Dedifferentiated amniotic fluid mesenchymal stem cell (primary cell): ENCODE results near the gene HPGD.
"Not testable (repeated sequence)": the region's sequence is repeated elsewhere in the genome, so short reads cannot be mapped to it uniquely, and the experiment has no call there.

ENCODE experiments used
- DNase-seq: peaks from one replicate; pipeline ENCODE4 v3.0.0-alpha.2; 2016; ENCODE audit errors: extremely low spot score

HPGD gene

DNA sequence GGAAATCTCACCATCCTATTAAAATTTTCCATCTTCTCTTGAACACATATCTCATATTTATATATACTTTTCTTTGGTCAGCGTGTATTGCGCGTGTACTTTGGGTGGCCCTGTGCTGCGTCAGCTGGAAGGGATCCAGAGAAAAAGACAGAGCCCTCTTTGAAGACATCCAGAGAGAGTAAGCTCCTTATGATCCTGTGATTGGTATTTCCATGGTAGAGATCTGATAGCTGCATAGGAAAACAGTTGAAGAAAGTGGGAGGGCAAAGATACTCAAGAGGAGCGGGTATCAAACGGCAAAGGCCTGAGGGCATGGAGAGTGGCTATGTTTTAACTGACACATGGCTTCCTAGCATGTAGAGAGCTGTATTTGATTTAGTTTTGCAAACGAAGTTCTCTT, 4.4 kb upstream of the HPGD start:
- no peak for DNase-seq

- DNase-seq, result no peak
Measured at GRCh38 chr4:174524242-174524641, 2.0 kb upstream of the HPGD start.

- no peak for DNase-seq
Measured at GRCh38 chr4:174523025-174523693, 871 bp upstream of the HPGD start.

- DNase-seq, result no peak
Measured at GRCh38 chr4:174521800-174522182, 497 bp downstream of the HPGD start.

GRCh38 chr4:174520660-174521059, 1.6 kb downstream of the HPGD start:
- no peak for DNase-seq

DNA sequence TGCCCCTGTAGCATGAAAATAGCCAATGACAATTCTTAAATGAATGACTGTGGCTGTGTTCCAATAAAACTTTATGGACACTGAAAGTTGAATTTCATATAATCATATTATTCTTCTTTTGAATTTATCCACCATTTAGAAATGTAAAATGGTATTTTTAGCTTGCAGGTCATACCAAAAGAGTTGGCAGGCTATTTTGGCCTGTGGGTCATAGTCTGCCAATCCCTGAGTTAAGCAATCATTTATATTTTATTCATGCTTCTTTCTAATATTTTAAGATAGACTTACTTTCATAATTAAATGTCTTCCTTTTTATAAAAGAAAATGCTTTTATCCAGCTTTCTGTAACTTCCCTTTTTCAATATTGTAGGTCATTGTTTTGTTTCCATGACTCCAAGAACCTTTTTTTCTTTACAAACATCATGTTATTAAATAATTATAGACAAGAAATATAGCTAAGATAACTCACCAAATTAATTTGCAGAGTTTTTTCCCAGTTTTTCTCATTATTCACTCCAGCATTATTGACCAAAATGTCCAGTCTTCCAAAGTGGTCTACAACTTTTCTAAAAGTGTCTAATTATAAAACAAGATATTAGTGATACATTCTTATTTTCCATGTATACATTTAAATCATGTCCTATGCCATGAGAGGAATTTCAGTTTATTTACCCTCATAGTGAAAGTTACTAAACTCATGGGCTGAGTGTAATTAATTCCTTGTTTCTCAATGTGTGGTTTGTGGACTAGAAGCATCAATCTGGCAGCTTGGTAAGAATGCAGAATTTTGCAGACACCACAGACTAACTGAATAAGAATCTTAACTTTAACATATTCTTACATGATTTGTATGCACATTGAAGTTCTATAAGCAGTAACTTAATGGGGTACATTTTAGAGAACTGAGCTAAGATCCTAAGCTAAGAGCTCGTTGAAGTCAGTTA, 4.5 kb downstream of the HPGD start:
- no peak for DNase-seq

DNA sequence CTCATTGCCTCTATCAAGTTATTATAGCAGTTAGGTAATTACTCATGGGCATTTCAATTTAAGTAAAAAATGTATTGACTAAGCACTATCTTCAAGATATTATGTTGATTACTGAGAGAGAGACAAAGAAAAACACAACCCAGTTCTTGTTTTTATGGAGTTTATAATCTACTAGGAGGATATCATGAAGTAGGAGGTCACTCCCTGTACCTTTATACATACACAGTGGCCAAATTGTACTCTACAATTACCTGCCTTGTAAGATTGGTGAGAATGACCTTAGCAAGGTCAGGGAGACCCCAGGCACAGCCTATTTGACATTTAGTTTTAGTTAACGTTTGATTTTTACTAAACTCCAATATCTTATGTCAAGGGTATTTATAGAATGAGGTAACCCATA, 5.5 kb downstream of the HPGD start:
- DNase-seq, result no peak

DNA sequence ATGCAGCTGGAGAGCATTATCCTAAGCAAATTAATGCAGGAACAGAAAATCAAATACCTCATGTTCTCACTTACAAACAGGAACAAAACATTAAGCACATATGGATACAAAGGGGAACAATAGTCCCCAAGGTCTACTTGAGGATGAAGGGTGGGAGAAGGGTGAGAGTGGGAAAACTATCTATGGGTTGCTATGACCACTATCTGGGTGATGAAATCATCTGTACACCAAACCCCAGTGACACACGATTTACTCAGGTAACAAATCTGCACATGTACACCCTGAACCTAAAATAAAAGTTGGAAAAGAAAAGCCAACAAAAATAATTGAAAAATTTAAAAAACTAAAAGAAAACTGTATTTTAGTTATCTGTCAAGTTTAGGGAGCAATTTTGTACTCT, 5.9 kb downstream of the HPGD start:
- DNase-seq, result no peak

GRCh38 chr4:174512745-174513144, 9.5 kb downstream of the HPGD start:
- no peak for DNase-seq

- DNase-seq, result no peak
Measured at GRCh38 chr4:174505892-174506291, 16.4 kb downstream of the HPGD start.

DNA sequence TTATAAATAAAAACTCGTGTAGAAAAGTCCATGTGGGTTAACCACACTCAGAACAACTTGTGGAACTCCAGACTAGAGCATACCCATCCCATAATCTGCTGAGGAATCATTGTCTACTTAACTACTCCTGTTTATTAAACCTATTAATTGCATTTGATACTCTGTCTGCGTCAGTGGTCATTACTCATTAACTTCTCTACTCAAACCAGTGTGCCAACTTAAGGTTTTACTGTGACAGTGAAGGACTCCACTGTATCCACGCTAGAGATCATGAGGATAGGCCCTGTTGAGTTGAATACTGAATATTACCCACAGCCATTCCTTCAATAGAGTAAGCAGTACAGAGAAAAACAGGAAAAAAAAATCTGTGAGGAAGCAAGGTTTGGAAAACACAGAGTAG, 17.3 kb downstream of the HPGD start:
- no peak for DNase-seq

DNA sequence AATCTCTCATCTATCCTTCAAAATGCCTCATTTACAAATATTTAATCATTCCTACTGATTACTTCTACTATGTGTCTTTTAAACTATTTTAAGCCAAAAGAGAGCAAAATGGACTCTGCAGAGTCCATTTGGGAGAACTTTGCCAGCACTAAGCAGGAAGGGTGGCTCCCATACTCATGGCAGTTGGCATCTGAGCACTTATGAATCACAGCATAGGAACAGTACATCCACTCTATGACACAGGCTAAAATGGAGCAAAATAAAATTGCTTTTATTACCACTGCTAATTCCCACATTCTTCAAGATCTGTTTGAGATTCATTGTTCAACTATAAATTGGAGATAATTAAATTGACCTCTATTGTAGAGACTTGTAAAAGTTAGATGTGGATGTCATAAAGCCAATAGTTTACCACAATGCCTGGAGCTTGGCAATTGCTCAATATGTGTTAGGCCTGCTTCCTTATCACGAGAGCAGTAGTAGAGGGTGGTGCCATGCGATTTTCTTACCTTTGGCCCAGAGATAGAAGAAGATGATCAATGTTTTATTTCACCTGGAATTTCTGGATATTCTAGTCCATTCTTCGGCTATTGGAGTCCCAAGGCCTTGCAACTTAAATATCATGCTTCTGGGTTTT, 19.1 kb downstream of the HPGD start:
- peak; percentile 19 for DNase-seq

DNA sequence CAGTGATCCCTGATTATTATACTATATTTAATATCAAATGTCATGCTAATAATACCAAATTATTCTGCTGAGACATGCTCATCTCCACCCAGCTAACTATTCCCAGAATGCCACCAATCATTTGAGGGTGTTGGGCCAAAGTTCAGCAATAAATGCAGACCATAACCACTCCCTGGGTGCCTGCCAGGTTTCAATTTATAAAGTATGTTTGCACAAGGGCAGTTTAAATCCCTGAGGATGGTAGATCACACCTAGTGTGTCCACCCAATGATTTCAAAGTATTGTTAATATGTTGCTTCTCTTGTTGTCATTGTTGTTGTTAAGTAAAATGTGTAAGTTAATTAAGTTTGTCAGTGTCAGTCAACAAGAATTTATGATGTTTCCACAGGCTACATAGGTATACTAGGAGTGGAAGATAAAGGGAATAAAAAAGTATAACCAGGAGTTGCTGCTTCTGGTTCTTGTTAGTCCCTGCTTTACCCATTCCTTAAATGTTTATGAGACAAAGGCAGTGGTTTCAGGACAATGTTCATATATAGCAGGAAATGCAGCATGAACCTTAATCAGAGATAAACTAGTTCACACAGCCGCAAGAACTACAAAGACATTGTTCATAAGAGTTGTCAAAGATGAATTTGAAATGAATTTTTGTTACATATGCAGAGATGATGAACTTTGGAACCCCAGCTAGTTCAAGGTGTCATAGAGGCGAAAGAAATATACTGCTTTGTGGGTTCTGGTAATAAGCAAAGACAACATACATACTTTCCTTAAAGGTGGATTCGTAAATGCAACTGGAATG, 25.5 kb downstream of the HPGD start:
- DNase-seq, result no peak

GRCh38 chr4:174495626-174496025, 26.7 kb downstream of the HPGD start:
- DNase-seq, result no peak

- no peak for DNase-seq
Measured at GRCh38 chr4:174494726-174495125, 27.6 kb downstream of the HPGD start.

DNA sequence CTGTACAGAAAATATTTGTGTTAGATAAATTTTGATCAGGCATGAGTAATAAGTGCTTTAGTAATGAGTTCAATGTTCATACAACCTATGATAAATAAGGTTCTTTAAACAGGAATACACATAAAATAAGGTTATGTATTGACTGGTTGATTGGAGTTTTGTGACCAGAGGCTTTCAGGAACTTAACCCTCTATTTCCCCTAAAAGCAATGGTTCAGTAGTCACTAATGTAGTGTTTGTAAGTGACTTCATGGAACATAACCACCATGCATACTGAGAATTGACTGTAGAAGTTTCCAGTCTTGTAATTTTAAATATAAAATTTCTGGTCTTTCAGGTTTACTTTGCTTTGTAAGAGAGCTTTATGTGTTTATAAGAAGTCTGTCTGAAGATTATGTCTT, 28.1 kb downstream of the HPGD start:
- no peak for DNase-seq

DNA sequence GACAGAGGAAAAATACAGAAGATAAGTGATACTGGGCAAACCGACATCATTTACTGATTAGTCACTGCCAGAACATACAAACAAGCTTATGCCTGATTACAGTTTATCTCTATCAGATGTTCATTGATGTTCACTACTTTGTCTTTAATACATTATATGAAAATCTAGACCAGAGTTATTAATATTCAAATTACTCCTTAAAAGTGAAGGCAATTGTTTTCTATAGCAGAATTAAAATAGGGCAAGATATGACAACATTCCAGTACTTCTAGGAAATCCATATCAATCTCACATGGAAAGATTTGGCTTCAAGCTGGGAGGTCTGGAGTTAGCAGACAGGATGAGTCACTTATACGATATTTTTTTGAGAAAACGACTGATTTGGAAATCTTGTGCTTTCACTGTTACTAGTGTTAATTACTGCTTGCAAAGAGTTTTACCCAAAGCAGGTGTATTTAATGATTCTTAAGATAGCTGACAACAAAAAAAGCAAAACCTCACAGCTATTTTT, 31.8 kb downstream of the HPGD start:
- peak; percentile 30 for DNase-seq

GRCh38 chr4:174488368-174488767, 33.9 kb downstream of the HPGD start:
- not testable (repeated sequence) for DNase-seq

DNA sequence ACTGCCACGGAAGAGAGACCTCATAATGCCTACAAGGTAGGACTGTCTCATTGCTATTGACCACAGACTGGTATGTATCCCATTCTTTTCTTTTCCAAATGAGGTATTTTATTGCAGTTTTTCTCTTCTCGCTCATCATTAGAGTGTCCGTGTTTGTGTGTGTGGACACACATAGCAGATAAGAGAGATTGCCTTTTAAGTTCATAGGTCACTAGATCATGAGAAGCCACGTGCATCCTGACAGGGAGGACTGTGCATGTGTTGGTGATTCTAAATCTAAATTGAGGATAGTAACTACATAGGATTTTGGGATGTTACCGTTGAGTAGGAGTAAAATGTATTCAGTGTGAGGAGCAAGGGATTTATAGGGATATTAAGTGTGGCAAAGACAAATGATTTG, 37.3 kb downstream of the HPGD start:
- no peak for DNase-seq

DNA sequence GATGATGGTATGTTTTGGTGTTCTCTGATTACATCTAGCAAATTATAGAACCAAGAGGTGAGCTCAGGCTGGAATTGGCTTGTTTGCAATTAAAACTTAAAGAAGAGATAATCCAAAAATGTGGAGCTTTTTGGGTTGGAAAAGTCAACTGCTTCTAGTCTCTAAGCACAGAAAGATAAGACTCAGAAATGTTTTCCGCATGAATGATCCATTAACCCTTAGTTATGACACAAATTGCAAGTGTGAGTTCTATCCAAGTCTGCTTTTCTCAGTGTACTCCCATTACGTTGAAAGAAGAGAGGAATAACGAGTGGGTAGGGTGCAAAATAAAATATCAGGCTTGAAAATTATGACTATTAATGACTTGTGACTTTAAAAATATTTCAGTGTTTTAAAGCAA, 38.5 kb downstream of the HPGD start:
- DNase-seq, result no peak

- no peak for DNase-seq
Measured at GRCh38 chr4:174479140-174479539, 43.1 kb downstream of the HPGD start.

DNA sequence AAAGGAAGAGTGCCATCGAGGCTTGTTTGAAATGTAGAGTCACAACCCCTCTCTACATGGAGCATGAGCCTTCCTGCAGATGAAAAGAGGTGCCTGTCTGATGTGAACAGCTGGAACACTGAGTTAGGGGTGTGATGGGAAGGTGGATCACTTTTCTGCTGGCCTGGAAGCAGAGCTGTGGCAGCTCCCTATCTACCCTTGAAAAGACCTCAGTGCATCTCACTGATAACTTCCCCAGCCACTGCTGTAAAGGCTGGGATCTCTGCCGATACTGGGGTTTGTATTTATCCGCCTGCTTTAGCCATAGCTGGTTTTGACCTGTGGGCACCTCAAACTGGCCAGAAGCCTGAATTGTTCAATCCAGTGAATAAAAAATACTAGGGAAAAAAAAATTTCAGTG, 46.8 kb downstream of the HPGD start:
- DNase-seq, result no peak
